HepG2 (cell line): ENCODE data around the gene TLCD5. TPM values are rescaled to one million over a fixed set of nuclear protein-coding genes. Genes with fewer than 3 reads are reported as not detected.

Experiments used
- BORCS8-MEF2B ChIP-seq: sonication (generic); formaldehyde crosslinking; IDR thresholded peaks from 2 replicates; pipeline ENCODE4 v1.8.0; 2022; ENCODE audit warnings: mild to moderate bottlenecking, missing genetic modification reagents
- DPF2 ChIP-seq: sonication (generic); formaldehyde crosslinking; IDR thresholded peaks from 2 replicates; pipeline ENCODE4 v1.4.0; 2020; ENCODE audit warnings: mild to moderate bottlenecking, low read depth, missing genetic modification reagents, borderline replicate concordance
- ELF1 ChIP-seq: sonication (generic); formaldehyde crosslinking; IDR thresholded peaks from 2 replicates; pipeline ENCODE4 v1.4.0; 2020; ENCODE audit warnings: missing genetic modification reagents
- FOXK1 ChIP-seq: sonication (generic); formaldehyde crosslinking; IDR thresholded peaks from 2 replicates; pipeline ENCODE4 v1.4.0; 2020; ENCODE audit warnings: low read depth, missing genetic modification reagents, borderline replicate concordance
- NFATC3 ChIP-seq: sonication (generic); formaldehyde crosslinking; IDR thresholded peaks from 2 replicates; pipeline ENCODE4 v1.5.1; 2020; ENCODE audit warnings: mild to moderate bottlenecking, missing genetic modification reagents
- PAF1 ChIP-seq: IDR thresholded peaks from 2 replicates; pipeline ENCODE4 v1.6.1; 2016; ENCODE audit warnings: missing genetic modification reagents, missing compliant biosample characterization
- PRPF4 ChIP-seq: fragments of 200-400 bp; formaldehyde crosslinking; IDR thresholded peaks from 2 replicates; pipeline ENCODE4 v1.6.1; 2016; ENCODE audit warnings: low read length, low read depth; ENCODE audit not compliant: poor library complexity, severe bottlenecking
- ZFYVE20 ChIP-seq: sonication (generic); formaldehyde crosslinking; IDR thresholded peaks from 2 replicates; pipeline ENCODE4 v1.8.0; 2023; ENCODE audit warnings: low read depth, mild to moderate bottlenecking, moderate library complexity, missing genetic modification reagents, borderline replicate concordance
- ZNF749 ChIP-seq: sonication (generic); formaldehyde crosslinking; IDR thresholded peaks from 2 replicates; pipeline ENCODE4 v1.8.0; 2022; ENCODE audit warnings: mild to moderate bottlenecking, missing genetic modification reagents, moderate library complexity, borderline replicate concordance
- polyA plus RNA-seq, 8 experiments: library from polyadenylated mRNA; depleted of rRNA in 3 of 8; stranded (reverse) in 7 of 8; unstranded in 1 of 8; fragments of >200 nt; fragmentation: Illumina TruSeq in 4 of 8; extraction: Trizol in 4 of 8; gene quantifications; 2 replicates each; pipeline versions ENCODE4 v1.2.1 to v1.2.3, GENCODE V29; 2011 to 2016; ENCODE audit warnings: low read depth in 4 of 8, missing spikeins in 1 of 8, mixed read lengths in 1 of 8; ENCODE audit not compliant: insufficient read depth in 1 of 8
- total RNA-seq, 5 experiments: library from RNA; depleted of rRNA; stranded (reverse); fragments of >200 nt; fragmentation: Illumina TruSeq; extraction: Trizol; gene quantifications; 2 replicates each; pipeline ENCODE4 v1.2.3, GENCODE V29; 2016; ENCODE audit warnings: low read depth in 1 of 5
- TF ChIP-seq, protein P1 (sequence below): IDR thresholded peaks from 2 replicates; pipeline ENCODE4 v1.6.1; 2018; ENCODE audit warnings: missing genetic modification reagents
- TF ChIP-seq, protein P2 (sequence below): fragments of 450-650 bp; IDR thresholded peaks from 2 replicates; pipeline ENCODE4 v1.6.1; 2016
- TF ChIP-seq, protein P3 (sequence below): sonication (generic); formaldehyde crosslinking; IDR thresholded peaks from 2 replicates; pipeline ENCODE4 v1.4.0; 2020; ENCODE audit warnings: missing genetic modification reagents
- TF ChIP-seq, protein P4 (sequence below): sonication (generic); formaldehyde crosslinking; IDR thresholded peaks from 2 replicates; pipeline ENCODE4 v1.5.1; 2020; ENCODE audit warnings: missing genetic modification reagents, mild to moderate bottlenecking, borderline replicate concordance
- TF ChIP-seq, protein P5 (sequence below): sonication (generic); formaldehyde crosslinking; IDR thresholded peaks from 2 replicates; pipeline ENCODE4 v1.8.0; 2022; ENCODE audit warnings: low read depth, missing genetic modification reagents
- TF ChIP-seq, protein P6 (sequence below): IDR thresholded peaks from 2 replicates; pipeline ENCODE4 v1.6.1; 2016
- TF ChIP-seq, protein P7 (sequence below): sonication (generic); formaldehyde crosslinking; IDR thresholded peaks from 2 replicates; pipeline ENCODE4 v1.5.0; 2020; ENCODE audit warnings: mild to moderate bottlenecking, missing genetic modification reagents, borderline replicate concordance

TLCD5 gene
- total and polyA plus RNA-seq, 2 of the 13 experiments (the other 11 are each of a cell fraction or from before 2014, with no cell fraction given), result 6.1 to 7.6 TPM

DNA sequence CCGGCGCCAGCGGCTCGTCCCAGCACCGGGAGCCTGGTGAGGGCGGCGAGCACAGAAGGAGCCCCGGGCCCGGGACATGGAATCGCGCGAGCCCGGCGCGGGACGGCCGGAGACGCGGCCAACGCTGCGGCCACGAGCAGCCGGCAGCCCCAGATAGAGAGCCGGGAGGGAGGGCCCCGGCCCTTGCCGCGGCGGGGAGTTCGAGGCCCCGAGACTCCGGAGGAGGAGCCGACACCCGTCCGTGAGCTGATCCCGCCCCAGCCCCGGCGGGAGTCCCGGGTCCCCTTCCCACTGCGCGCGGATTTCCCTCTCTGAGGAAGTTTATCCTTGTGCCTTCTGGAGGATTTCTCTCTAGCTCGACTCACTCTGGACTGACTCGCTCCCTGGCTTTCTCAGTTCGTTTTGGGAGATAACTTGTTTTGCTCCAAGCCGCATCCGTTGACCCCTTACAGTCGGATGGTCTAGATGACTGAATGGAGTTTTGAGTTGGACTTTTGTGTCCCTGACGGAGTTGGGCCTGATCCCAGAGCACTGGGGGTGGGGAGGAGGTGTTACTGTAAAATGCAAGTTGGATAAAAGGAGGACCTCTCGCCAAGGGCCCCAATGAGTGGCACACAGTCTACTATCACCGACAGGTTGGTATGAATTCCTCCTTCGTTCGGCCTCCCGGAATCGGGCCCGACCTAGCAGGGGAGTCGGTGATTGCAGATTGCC, 11.7 kb downstream of the TLCD5 start (continued):
- TF ChIP-seq, protein P1, sequence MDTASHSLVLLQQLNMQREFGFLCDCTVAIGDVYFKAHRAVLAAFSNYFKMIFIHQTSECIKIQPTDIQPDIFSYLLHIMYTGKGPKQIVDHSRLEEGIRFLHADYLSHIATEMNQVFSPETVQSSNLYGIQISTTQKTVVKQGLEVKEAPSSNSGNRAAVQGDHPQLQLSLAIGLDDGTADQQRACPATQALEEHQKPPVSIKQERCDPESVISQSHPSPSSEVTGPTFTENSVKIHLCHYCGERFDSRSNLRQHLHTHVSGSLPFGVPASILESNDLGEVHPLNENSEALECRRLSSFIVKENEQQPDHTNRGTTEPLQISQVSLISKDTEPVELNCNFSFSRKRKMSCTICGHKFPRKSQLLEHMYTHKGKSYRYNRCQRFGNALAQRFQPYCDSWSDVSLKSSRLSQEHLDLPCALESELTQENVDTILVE (CRISPR knock-in tag), result no peak
- TF ChIP-seq PAF1 (CRISPR knock-in tag) (no peak), ELF1 (CRISPR knock-in tag) (no peak), ZFYVE20 (CRISPR knock-in tag) (no peak), DPF2 (CRISPR knock-in tag) (no peak), FOXK1 (CRISPR knock-in tag) (no peak), NFATC3 (no peak), ZNF749 (CRISPR knock-in tag) (0 out of 2 replicates have a peak, but pooled peaks have one; percentile 20), PRPF4 (no peak), BORCS8-MEF2B (CRISPR knock-in tag) (no peak)
- TF ChIP-seq, protein P2, sequence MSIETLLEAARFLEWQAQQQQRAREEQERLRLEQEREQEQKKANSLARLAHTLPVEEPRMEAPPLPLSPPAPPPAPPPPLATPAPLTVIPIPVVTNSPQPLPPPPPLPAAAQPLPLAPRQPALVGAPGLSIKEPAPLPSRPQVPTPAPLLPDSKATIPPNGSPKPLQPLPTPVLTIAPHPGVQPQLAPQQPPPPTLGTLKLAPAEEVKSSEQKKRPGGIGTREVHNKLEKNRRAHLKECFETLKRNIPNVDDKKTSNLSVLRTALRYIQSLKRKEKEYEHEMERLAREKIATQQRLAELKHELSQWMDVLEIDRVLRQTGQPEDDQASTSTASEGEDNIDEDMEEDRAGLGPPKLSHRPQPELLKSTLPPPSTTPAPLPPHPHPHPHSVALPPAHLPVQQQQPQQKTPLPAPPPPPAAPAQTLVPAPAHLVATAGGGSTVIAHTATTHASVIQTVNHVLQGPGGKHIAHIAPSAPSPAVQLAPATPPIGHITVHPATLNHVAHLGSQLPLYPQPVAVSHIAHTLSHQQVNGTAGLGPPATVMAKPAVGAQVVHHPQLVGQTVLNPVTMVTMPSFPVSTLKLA, result no peak
- TF ChIP-seq, protein P3, sequence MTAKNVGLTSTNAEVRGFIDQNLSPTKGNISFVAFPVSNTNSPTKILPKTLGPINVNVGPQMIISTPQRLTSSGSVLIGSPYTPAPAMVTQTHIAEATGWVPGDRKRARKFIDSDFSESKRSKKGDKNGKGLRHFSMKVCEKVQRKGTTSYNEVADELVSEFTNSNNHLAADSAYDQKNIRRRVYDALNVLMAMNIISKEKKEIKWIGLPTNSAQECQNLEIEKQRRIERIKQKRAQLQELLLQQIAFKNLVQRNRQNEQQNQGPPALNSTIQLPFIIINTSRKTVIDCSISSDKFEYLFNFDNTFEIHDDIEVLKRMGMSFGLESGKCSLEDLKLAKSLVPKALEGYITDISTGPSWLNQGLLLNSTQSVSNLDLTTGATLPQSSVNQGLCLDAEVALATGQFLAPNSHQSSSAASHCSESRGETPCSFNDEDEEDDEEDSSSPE (CRISPR knock-in tag), result no peak
- TF ChIP-seq, protein P4, sequence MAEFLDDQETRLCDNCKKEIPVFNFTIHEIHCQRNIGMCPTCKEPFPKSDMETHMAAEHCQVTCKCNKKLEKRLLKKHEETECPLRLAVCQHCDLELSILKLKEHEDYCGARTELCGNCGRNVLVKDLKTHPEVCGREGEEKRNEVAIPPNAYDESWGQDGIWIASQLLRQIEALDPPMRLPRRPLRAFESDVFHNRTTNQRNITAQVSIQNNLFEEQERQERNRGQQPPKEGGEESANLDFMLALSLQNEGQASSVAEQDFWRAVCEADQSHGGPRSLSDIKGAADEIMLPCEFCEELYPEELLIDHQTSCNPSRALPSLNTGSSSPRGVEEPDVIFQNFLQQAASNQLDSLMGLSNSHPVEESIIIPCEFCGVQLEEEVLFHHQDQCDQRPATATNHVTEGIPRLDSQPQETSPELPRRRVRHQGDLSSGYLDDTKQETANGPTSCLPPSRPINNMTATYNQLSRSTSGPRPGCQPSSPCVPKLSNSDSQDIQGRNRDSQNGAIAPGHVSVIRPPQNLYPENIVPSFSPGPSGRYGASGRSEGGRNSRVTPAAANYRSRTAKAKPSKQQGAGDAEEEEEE (CRISPR knock-in tag), result no peak
- TF ChIP-seq, protein P5, sequence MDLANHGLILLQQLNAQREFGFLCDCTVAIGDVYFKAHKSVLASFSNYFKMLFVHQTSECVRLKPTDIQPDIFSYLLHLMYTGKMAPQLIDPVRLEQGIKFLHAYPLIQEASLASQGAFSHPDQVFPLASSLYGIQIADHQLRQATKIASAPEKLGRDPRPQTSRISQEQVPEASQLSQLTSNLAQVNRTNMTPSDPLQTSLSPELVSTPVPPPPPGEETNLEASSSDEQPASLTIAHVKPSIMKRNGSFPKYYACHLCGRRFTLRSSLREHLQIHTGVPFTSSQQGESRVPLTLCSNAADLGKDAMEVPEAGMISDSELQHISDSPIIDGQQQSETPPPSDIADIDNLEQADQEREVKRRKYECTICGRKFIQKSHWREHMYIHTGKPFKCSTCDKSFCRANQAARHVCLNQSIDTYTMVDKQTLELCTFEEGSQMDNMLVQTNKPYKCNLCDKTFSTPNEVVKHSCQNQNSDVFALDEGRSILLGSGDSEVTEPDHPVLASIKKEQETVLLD (CRISPR knock-in tag), result no peak
- TF ChIP-seq, protein P6, sequence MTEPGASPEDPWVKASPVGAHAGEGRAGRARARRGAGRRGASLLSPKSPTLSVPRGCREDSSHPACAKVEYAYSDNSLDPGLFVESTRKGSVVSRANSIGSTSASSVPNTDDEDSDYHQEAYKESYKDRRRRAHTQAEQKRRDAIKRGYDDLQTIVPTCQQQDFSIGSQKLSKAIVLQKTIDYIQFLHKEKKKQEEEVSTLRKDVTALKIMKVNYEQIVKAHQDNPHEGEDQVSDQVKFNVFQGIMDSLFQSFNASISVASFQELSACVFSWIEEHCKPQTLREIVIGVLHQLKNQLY (CRISPR knock-in tag), result no peak
- TF ChIP-seq, protein P7, sequence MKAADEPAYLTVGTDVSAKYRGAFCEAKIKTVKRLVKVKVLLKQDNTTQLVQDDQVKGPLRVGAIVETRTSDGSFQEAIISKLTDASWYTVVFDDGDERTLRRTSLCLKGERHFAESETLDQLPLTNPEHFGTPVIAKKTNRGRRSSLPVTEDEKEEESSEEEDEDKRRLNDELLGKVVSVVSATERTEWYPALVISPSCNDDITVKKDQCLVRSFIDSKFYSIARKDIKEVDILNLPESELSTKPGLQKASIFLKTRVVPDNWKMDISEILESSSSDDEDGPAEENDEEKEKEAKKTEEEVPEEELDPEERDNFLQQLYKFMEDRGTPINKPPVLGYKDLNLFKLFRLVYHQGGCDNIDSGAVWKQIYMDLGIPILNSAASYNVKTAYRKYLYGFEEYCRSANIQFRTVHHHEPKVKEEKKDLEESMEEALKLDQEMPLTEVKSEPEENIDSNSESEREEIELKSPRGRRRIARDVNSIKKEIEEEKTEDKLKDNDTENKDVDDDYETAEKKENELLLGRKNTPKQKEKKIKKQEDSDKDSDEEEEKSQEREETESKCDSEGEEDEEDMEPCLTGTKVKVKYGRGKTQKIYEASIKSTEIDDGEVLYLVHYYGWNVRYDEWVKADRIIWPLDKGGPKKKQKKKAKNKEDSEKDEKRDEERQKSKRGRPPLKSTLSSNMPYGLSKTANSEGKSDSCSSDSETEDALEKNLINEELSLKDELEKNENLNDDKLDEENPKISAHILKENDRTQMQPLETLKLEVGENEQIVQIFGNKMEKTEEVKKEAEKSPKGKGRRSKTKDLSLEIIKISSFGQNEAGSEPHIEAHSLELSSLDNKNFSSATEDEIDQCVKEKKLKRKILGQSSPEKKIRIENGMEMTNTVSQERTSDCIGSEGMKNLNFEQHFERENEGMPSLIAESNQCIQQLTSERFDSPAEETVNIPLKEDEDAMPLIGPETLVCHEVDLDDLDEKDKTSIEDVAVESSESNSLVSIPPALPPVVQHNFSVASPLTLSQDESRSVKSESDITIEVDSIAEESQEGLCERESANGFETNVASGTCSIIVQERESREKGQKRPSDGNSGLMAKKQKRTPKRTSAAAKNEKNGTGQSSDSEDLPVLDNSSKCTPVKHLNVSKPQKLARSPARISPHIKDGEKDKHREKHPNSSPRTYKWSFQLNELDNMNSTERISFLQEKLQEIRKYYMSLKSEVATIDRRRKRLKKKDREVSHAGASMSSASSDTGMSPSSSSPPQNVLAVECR, result peak; percentile 33; the same call in 1 of the 2 replicates
